ENCODE measurements around the gene OTOP2.

The OTOP2 gene

GRCh38 chr17:74972107-74972972 is 48.3 kb downstream of the OTOP2 start, which contains the start of gene HID1:
TSS of gene HID1 (minus strand) at chr17:74972759. CDS start at chr17:74972656, 103 bp downstream.
- no peak for TF ChIP-seq CTCF (conservative IDR thresholded peaks at IDR 0.05; ENCODE audit: low read depth)
- ChIA-PET POLR2A (ENCODE audit: low non-redundant PET) (interaction anchor here (0.6 kb wide), 1 partner anchor 17 kb away, joined by 3 read pairs; no protein-coding TSS in a partner anchor), CTCF (interaction anchor here (2.1 kb wide), 1 partner anchor 11 kb away, joined by 19 read pairs; no protein-coding TSS in a partner anchor)
- DNase-seq (ENCODE audit: low spot score): peak; percentile 69
- no peak within 1 kb of the TSS for H3K27ac ChIP-seq

GRCh38 chr17:74972973-74973328 is 48.9 kb downstream of the OTOP2 start:
- TF ChIP-seq CTCF (conservative IDR thresholded peaks at IDR 0.05; ENCODE audit: low read depth): no peak
- ChIA-PET POLR2A (ENCODE audit: low non-redundant PET) (interaction anchor here (0.6 kb wide), 1 partner anchor 10 kb away, joined by 3 read pairs; no protein-coding TSS in a partner anchor), CTCF (interaction anchor here (0.7 to 2.1 kb wide), 2 partner anchors 11 to 14 kb away, joined by 4 to 19 read pairs; no protein-coding TSS in a partner anchor)
- no peak overlapping the region for H3K27ac ChIP-seq
- DNase-seq (ENCODE audit: low spot score): no peak

GRCh38 chr17:74975943-74976342 is 51.9 kb downstream of the OTOP2 start:
- H3K27ac ChIP-seq: no peak overlapping the region
- DNase-seq (ENCODE audit: low spot score): no peak
- POLR2A ChIA-PET (ENCODE audit: low non-redundant PET): no interaction called here
- CTCF ChIA-PET: no interaction called here
- no peak for TF ChIP-seq CTCF (conservative IDR thresholded peaks at IDR 0.05; ENCODE audit: low read depth)

DNA sequence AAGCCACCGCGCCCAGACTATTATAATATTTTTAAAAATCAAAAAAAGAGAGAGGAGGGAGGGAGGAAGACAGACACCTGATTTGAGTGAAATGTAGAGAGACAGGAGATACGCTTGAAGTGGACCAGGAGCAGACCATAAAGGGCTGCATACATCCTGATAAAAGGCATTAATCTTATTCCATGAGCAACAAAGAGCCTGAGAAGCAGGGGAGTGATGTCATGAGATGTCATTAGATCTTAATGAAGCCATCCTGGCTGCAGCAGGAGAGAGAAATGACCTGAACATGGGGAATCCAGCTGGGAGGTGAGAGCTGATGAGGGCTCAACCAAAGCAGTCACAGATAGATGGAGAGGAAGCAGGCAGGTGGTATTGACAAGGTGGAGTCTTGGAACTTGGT is 53.7 kb downstream of the OTOP2 start:
- CTCF ChIA-PET: interaction anchor here (0.6 kb wide), 1 partner anchor 20 kb away, joined by 4 read pairs; no protein-coding TSS in a partner anchor
- DNase-seq (ENCODE audit: low spot score): no peak
- no peak overlapping the region for H3K27ac ChIP-seq
- POLR2A ChIA-PET (ENCODE audit: low non-redundant PET): no interaction called here
- TF ChIP-seq CTCF (conservative IDR thresholded peaks at IDR 0.05; ENCODE audit: low read depth): no peak

GRCh38 chr17:74978240-74978639 is 54.2 kb downstream of the OTOP2 start:
- ChIA-PET POLR2A (ENCODE audit: low non-redundant PET) (no interaction called here), CTCF (interaction anchor here (0.6 kb wide), 1 partner anchor 20 kb away, joined by 4 read pairs; no protein-coding TSS in a partner anchor)
- DNase-seq (ENCODE audit: low spot score): no peak
- no peak for TF ChIP-seq CTCF (conservative IDR thresholded peaks at IDR 0.05; ENCODE audit: low read depth)
- H3K27ac ChIP-seq: no peak overlapping the region

- ChIA-PET POLR2A (ENCODE audit: low non-redundant PET) (interaction anchor here (0.7 kb wide), 1 partner anchor 15 kb away, joined by 3 read pairs; no protein-coding TSS in a partner anchor), CTCF (no interaction called here)
- TF ChIP-seq CTCF (conservative IDR thresholded peaks at IDR 0.05; ENCODE audit: low read depth): no peak
- H3K27ac ChIP-seq: no peak overlapping the region
- DNase-seq (ENCODE audit: low spot score): no peak
These were observed 55.5 kb downstream of the OTOP2 start for GRCh38 chr17:74979408-74980146.

All from RWPE1 (cell line).